H9 (cell line): ENCODE measurements around the gene TJP2. TPM values are rescaled to one million over a fixed set of nuclear protein-coding genes. Genes with fewer than 3 reads are reported as not detected.

ENCODE experiments used
- DNase-seq: peaks from one replicate; pipeline ENCODE4 v3.0.0-alpha.2; 2017
- H2AFZ ChIP-seq: one replicate; pipeline ENCODE4 v1.6.1; 2013; ENCODE audit warnings: mild to moderate bottlenecking, low read length, control low read depth, moderate library complexity
- H2AK5ac ChIP-seq: 2 replicates; pipeline ENCODE4 v1.6.1; 2013; ENCODE audit warnings: low read length, control low read depth, mixed read lengths; ENCODE audit not compliant: insufficient read length
- H2BK120ac ChIP-seq: one replicate; pipeline ENCODE4 v1.6.1; 2013; ENCODE audit warnings: low read depth, mild to moderate bottlenecking, low read length, control low read depth, inconsistent platforms; ENCODE audit not compliant: poor library complexity, severe bottlenecking
- H2BK12ac ChIP-seq: 2 replicates; pipeline ENCODE4 v1.6.1; 2013; ENCODE audit warnings: low read length, control low read depth, mixed read lengths, low read depth; ENCODE audit not compliant: insufficient read length
- H2BK15ac ChIP-seq: 2 replicates; pipeline ENCODE4 v1.6.1; 2013; ENCODE audit warnings: low read depth, low read length, control low read depth
- H2BK20ac ChIP-seq: one replicate; pipeline ENCODE4 v1.6.1; 2013; ENCODE audit warnings: low read depth, mild to moderate bottlenecking, low read length, control low read depth, inconsistent platforms; ENCODE audit not compliant: poor library complexity, severe bottlenecking
- H2BK5ac ChIP-seq: 2 replicates; pipeline ENCODE4 v1.6.1; 2013; ENCODE audit warnings: low read length, control low read depth, mixed read lengths; ENCODE audit not compliant: insufficient read length
- H3K14ac ChIP-seq: 2 replicates; pipeline ENCODE4 v1.6.1; 2013; ENCODE audit warnings: low read length, control low read depth; ENCODE audit not compliant: insufficient read depth
- H3K18ac ChIP-seq: 2 replicates; pipeline ENCODE4 v1.6.1; 2013; ENCODE audit warnings: low read depth, mild to moderate bottlenecking, mixed read lengths, low read length, control low read depth; ENCODE audit not compliant: insufficient read length
- H3K23ac ChIP-seq: 2 replicates; pipeline ENCODE4 v1.6.1; 2013; ENCODE audit warnings: low read length, control low read depth, mixed read lengths, low read depth; ENCODE audit not compliant: insufficient read length
- H3K23me2 ChIP-seq: 2 replicates; pipeline ENCODE4 v1.6.1; 2013; ENCODE audit warnings: low read depth, mild to moderate bottlenecking, mixed read lengths, low read length, control low read depth; ENCODE audit not compliant: insufficient read length, poor library complexity, severe bottlenecking
- H3K27ac ChIP-seq: 2 replicates; pipeline ENCODE4 v1.5.1; 2013; ENCODE audit warnings: low read length, control low read depth, mixed read lengths, low read depth; ENCODE audit not compliant: insufficient read length
- H3K27me3 ChIP-seq: 2 replicates; pipeline ENCODE4 v1.6.1; 2013; ENCODE audit warnings: low read length, control low read depth, inconsistent platforms; ENCODE audit not compliant: insufficient read depth
- H3K4ac ChIP-seq: 2 replicates; pipeline ENCODE4 v1.6.1; 2013; ENCODE audit warnings: low read depth, mild to moderate bottlenecking, control low read depth, inconsistent platforms, low read length, moderate library complexity
- H3K4me1 ChIP-seq: 2 replicates; pipeline ENCODE4 v1.6.1; 2013; ENCODE audit warnings: low read length, control low read depth, inconsistent platforms; ENCODE audit not compliant: insufficient read depth
- H3K4me2 ChIP-seq: 2 replicates; pipeline ENCODE4 v1.6.1; 2013; ENCODE audit warnings: low read length, control low read depth, mixed read lengths; ENCODE audit not compliant: insufficient read length, insufficient read depth
- H3K56ac ChIP-seq: 2 replicates; pipeline ENCODE4 v1.6.1; 2013; ENCODE audit warnings: low read depth, mild to moderate bottlenecking, mixed read lengths, low read length, control low read depth; ENCODE audit not compliant: insufficient read length
- H3K79me1 ChIP-seq: 2 replicates; pipeline ENCODE4 v1.6.1; 2013; ENCODE audit warnings: low read depth, mild to moderate bottlenecking, moderate library complexity, low read length, control low read depth, inconsistent platforms; ENCODE audit not compliant: insufficient read depth, poor library complexity, severe bottlenecking
- H3K79me2 ChIP-seq: 2 replicates; pipeline ENCODE4 v1.6.1; 2013; ENCODE audit warnings: low read length, control low read depth, inconsistent platforms; ENCODE audit not compliant: insufficient read depth
- H3K9ac ChIP-seq: 2 replicates; pipeline ENCODE4 v1.6.1; 2013; ENCODE audit warnings: low read length, control low read depth, mixed read lengths; ENCODE audit not compliant: insufficient read length; ENCODE audit errors: extremely low read depth
- H3K9me3 ChIP-seq: one replicate; pipeline ENCODE4 v1.6.1; 2013; ENCODE audit warnings: low read depth, low read length, inconsistent platforms; ENCODE audit not compliant: control insufficient read depth
- H3T11ph ChIP-seq: one replicate; pipeline ENCODE4 v1.6.1; 2013; ENCODE audit warnings: mild to moderate bottlenecking, low read length, control low read depth, inconsistent platforms
- H4K20me1 ChIP-seq: one replicate; pipeline ENCODE4 v1.6.1; 2013; ENCODE audit not compliant: control insufficient read depth, insufficient read length, insufficient read depth
- H4K5ac ChIP-seq: 2 replicates; pipeline ENCODE4 v1.6.1; 2013; ENCODE audit warnings: low read depth, mild to moderate bottlenecking, mixed read lengths, low read length, control low read depth; ENCODE audit not compliant: insufficient read length
- H4K8ac ChIP-seq: replicated peaks from 2 replicates; pipeline ENCODE4 v1.6.1; 2013; ENCODE audit warnings: low read length, control low read depth, mixed read lengths, low read depth; ENCODE audit not compliant: insufficient read length
- H4K91ac ChIP-seq: 2 replicates; pipeline ENCODE4 v1.6.1; 2013; ENCODE audit warnings: low read depth, mild to moderate bottlenecking, moderate library complexity, mixed read lengths, low read length, control low read depth; ENCODE audit not compliant: insufficient read length
- H3K27ac Mint-ChIP-seq, 3 experiments: 2 replicates in 2 of 3; 3 replicates in 1 of 3; pipeline ENCODE4 v1.8.0; 2020 to 2021; ENCODE audit warnings: mixed read lengths in 3 of 3, mild to moderate bottlenecking in 1 of 3, moderate library complexity in 1 of 3
- H3K27me3 Mint-ChIP-seq: 2 replicates; pipeline ENCODE4 v1.8.0; 2021; ENCODE audit warnings: low read depth, mild to moderate bottlenecking, moderate library complexity, mixed read lengths
- H3K36me3 Mint-ChIP-seq, 3 experiments: 2 replicates in 2 of 3; 3 replicates in 1 of 3; pipeline ENCODE4 v1.8.0; 2020 to 2021; ENCODE audit warnings: low read depth in 3 of 3, mixed read lengths in 3 of 3; ENCODE audit not compliant: insufficient read depth in 1 of 3
- H3K4me1 Mint-ChIP-seq, 2 experiments: 2 replicates each; pipeline ENCODE4 v1.8.0; 2020; ENCODE audit warnings: mixed read lengths in 2 of 2
- H3K4me3 Mint-ChIP-seq, 2 experiments: 2 replicates in 1 of 2; 3 replicates in 1 of 2; pipeline ENCODE4 v1.8.0; 2020 to 2021; ENCODE audit warnings: mild to moderate bottlenecking in 2 of 2, mixed read lengths in 2 of 2, moderate library complexity in 1 of 2
- H3K9me3 Mint-ChIP-seq, 2 experiments: 2 replicates in 1 of 2; 3 replicates in 1 of 2; pipeline ENCODE4 v1.8.0; 2020; ENCODE audit warnings: mild to moderate bottlenecking in 2 of 2, mixed read lengths in 2 of 2, moderate library complexity in 1 of 2
- WGBS: extraction: QIAGEN DNeasy Blood & Tissue Kit; methylation state at CpG from one replicate; pipeline ENCODE4 v1.1.7; 2013; ENCODE audit warnings: missing lambda C conversion rate, low lambda C conversion rate, mixed read lengths; ENCODE audit not compliant: insufficient read length; ENCODE audit errors: extremely low coverage; 5-methylcytosine and 5-hydroxymethylcytosine counted together
- total RNA-seq: library from RNA; stranded (reverse); gene quantifications from 2 replicates; pipeline ENCODE4 v1.2.1, GENCODE V29; 2021
- TF ChIP-seq, protein P1 (sequence below): fragments of 200-600 bp; sonication (generic); conservative IDR thresholded peaks from 3 replicates; pipeline ENCODE4 v1.8.0; 2021; ENCODE audit warnings: antibody characterized with exemption, mild to moderate bottlenecking

The TJP2 gene
- total RNA-seq, 1 experiment from 2014 or later, result 130 TPM

DNA sequence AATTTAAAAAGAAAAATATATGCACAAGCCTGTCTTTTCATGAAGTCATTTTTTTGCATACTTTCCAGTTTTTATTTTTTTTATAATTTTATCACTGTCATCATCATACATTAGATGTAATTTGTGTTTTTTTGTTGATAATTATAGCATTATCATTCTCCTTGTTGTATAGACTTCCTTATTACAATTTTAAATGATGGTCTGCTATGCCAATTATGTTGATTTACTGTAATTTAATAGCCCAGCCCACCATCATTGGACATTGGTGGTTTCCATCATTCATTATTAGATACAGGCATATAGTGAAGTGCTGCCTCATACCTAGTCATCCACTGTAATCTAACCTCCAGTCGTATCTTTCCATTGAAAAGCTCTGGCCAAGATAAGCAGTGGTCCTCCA is 3.8 kb upstream of the TJP2 start:
- DNase-seq, result no peak
- H3K36me3 Mint-ChIP-seq, result peaks cover 0 to 6% (median 0%) of the 10 kb centered on the region in 3 experiments; a peak in 3 of 7 replicates
- Histone ChIP-seq H3K4ac (no peak overlapping the region), H2AFZ (no peak overlapping the region), H3K9me3 (no peaks in the 10 kb centered on the region), H3K27ac (no peak overlapping the region), H4K91ac (no peak overlapping the region), H3K4me1 (peaks cover 1% of the 10 kb centered on the region; the same call in 1 of the 2 replicates), H3T11ph (no peak overlapping the region), H3K9ac (no peak overlapping the region), H3K56ac (no peak overlapping the region), H2BK20ac (no peak overlapping the region), H4K20me1 (no peaks in the 10 kb centered on the region), H4K5ac (no peak overlapping the region), H2BK120ac (no peak overlapping the region), H3K4me2 (no peak overlapping the region), H3K18ac (no peak overlapping the region), H2BK5ac (no peak overlapping the region), H4K8ac (no peak overlapping the region), H3K23me2 (peaks cover 13% of the 10 kb centered on the region), H3K23ac (no peak overlapping the region), H2BK15ac (no peak overlapping the region), H3K79me2 (no peaks in the 10 kb centered on the region; the same call in 1 of the 2 replicates), H2AK5ac (no peak overlapping the region), H3K79me1 (no peaks in the 10 kb centered on the region), H3K14ac (no peak overlapping the region), H2BK12ac (no peak overlapping the region), H3K27me3 (no peaks in the 10 kb centered on the region)
- H3K27me3 Mint-ChIP-seq, result peaks cover 15% of the 10 kb centered on the region
- no peaks in the 10 kb centered on the region; a peak in 1 of 5 replicates for H3K9me3 Mint-ChIP-seq
- H3K4me3 Mint-ChIP-seq, result no peak overlapping the region
- H3K27ac Mint-ChIP-seq, result no peak overlapping the region
- WGBS, result no CpG with 5 or more reads among the region's 1 CpG
- peaks cover 45 to 46% of the 10 kb centered on the region in 2 experiments for H3K4me1 Mint-ChIP-seq
- TF ChIP-seq, protein P1, sequence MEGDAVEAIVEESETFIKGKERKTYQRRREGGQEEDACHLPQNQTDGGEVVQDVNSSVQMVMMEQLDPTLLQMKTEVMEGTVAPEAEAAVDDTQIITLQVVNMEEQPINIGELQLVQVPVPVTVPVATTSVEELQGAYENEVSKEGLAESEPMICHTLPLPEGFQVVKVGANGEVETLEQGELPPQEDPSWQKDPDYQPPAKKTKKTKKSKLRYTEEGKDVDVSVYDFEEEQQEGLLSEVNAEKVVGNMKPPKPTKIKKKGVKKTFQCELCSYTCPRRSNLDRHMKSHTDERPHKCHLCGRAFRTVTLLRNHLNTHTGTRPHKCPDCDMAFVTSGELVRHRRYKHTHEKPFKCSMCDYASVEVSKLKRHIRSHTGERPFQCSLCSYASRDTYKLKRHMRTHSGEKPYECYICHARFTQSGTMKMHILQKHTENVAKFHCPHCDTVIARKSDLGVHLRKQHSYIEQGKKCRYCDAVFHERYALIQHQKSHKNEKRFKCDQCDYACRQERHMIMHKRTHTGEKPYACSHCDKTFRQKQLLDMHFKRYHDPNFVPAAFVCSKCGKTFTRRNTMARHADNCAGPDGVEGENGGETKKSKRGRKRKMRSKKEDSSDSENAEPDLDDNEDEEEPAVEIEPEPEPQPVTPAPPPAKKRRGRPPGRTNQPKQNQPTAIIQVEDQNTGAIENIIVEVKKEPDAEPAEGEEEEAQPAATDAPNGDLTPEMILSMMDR, result no peak
